ENCODE measurements around the gene ENTPD6.

DNA sequence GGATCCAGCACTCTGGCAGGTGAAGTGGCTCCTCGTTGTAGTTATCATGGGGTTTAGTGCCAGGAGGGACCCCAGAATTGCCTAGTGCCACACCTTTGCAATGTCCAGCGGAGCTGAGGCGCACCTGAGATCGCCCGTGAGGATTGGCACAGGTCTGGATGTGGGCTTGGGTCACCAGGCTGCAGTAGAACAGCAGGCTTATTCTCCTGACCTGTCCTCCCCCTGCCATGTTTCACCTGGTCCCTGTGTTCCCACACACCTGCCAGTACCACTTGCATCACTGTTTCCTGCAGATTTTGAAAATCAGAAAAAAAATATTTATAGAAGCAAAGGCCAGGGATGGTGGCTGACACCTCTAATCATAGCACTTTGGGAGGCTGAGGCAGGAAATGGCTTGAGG lies 16.7 kb downstream of the ENTPD6 start:
- TF ChIP-seq, protein P1, sequence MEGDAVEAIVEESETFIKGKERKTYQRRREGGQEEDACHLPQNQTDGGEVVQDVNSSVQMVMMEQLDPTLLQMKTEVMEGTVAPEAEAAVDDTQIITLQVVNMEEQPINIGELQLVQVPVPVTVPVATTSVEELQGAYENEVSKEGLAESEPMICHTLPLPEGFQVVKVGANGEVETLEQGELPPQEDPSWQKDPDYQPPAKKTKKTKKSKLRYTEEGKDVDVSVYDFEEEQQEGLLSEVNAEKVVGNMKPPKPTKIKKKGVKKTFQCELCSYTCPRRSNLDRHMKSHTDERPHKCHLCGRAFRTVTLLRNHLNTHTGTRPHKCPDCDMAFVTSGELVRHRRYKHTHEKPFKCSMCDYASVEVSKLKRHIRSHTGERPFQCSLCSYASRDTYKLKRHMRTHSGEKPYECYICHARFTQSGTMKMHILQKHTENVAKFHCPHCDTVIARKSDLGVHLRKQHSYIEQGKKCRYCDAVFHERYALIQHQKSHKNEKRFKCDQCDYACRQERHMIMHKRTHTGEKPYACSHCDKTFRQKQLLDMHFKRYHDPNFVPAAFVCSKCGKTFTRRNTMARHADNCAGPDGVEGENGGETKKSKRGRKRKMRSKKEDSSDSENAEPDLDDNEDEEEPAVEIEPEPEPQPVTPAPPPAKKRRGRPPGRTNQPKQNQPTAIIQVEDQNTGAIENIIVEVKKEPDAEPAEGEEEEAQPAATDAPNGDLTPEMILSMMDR (IDR thresholded peaks at IDR 0.05; ENCODE audit: low read depth, low read length, poor library complexity, severe bottlenecking): no peak
- no peak for TF ChIP-seq EZH2phosphoT487 (IDR thresholded peaks at IDR 0.05; ENCODE audit: borderline replicate concordance, low read length)

Measured in DOHH2 (cell line).